NCI-H2081 treated with DMSO at 0.1 percent for 48 hours (cell line): ENCODE results near the gene INF2.
"Not testable (repeated sequence)": the region's sequence is repeated elsewhere in the genome, so short reads cannot be mapped to it uniquely, and the experiment has no call there.

Experiments
- DNase-seq: peaks from one replicate; lab custom pipeline; 2025; lab: John Stamatoyannopoulos, UW

The INF2 gene

DNA sequence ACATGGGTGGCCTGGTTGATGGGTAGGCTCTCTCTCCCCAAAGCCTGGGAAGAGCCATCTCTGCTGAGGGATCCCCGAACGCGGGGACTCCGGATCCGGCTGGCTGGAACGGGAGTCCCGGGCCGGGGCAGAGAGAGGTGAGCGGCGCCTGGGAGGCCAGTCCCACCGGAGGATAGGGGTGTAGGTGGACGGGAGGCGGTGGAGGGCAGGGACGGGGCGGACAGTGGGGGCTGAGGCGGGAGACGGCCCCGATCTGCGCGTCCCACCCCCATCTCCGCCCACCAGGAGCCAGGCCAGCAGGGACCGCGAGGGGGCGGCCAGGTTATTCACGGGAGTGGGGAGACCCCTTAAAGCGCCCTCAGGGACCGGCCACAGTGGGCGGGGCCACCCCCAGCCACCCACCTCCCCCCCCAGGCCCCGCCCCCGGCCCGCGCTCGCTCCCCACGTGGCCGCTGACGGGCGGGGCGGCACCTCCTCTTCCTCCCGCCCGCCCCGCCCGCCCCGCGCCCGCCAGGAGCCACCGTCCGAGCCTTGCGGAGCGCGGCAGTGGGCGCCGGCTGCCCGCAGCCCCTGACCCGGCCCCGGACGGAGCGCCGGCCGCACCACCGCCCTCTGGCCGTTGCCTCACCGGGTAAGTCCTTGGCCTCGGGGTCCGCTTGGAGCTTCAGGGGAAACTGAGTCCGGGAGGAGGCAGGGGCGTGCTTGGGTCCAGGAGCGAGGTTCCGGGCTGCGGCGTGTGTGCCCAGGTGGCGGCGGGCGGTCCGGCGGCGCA lies at the start of gene INF2:
Gene INF2 (plus strand): TSS at position 510 of the 772 bp plus-strand sequence. CDS start 11,748 bp downstream, outside the sequence.
- DNase-seq = no peak

- no peak for DNase-seq
These were observed 49.4 kb upstream of the INF2 start for GRCh38 chr14:104639885-104640548.

GRCh38 chr14:104640681-104641080 lies 48.7 kb upstream of the INF2 start:
- DNase-seq = no peak

- no peak for DNase-seq
These were observed 47.5 kb upstream of the INF2 start for GRCh38 chr14:104641753-104642539.

- no peak for DNase-seq
These were observed 46.9 kb upstream of the INF2 start for GRCh38 chr14:104642540-104642868.

DNA sequence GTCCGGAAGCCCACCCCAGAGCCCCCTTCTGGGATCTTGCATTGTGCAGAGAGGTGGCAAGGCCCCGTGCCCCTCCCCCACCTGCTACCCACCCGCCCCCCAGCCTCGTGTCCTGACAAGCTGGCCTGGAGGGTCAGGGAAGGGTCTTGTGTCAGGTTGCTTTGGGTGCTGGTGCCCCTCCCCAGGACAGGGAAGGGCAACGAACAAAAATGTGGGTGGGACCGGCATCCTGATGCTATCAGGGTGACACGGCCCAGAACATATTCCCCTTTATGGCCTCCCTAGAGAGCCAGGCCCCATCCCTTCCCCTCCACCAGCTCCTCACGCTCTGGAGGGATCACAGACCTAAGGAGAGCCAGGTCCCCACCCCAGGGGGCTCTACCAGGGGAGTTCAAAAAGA lies 46.1 kb upstream of the INF2 start:
- DNase-seq = no peak

GRCh38 chr14:104644091-104644635 lies 45.3 kb upstream of the INF2 start:
- DNase-seq = no peak

DNA sequence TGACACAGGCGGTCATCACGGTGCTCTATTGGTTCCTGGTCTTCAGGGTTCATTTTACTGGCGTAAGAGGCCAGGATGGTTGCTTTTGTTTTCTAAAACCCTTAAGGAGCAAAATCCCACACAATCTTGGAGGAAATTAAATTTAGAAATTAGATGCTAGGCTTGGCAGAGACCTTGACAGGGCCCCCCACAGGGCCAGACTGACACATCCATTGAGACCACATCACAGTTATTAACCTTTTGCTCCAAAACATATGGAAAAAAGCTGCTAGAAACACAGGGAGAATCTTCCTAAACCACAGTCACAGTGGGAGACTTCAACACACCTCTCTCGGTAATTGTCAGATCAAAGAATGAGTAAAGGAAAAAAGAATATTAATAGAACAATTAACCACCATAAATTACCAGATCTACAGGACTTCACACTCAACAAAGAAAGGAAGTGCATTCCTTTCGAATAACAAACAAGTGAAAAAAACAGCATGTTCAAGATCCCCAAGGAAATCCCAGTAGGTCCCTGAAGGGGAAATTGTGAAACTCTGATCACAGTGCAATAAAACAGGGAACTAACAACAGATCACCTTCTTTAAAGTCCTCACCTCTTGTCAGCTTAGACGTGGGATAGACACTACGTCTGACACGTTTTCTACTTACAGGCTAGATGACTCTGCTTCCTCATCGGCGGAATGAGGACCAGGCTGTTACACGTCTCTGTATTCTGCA lies 44.6 kb upstream of the INF2 start:
- no peak for DNase-seq

- DNase-seq = no peak
These were observed 41.9 kb upstream of the INF2 start for GRCh38 chr14:104647467-104648043.

DNA sequence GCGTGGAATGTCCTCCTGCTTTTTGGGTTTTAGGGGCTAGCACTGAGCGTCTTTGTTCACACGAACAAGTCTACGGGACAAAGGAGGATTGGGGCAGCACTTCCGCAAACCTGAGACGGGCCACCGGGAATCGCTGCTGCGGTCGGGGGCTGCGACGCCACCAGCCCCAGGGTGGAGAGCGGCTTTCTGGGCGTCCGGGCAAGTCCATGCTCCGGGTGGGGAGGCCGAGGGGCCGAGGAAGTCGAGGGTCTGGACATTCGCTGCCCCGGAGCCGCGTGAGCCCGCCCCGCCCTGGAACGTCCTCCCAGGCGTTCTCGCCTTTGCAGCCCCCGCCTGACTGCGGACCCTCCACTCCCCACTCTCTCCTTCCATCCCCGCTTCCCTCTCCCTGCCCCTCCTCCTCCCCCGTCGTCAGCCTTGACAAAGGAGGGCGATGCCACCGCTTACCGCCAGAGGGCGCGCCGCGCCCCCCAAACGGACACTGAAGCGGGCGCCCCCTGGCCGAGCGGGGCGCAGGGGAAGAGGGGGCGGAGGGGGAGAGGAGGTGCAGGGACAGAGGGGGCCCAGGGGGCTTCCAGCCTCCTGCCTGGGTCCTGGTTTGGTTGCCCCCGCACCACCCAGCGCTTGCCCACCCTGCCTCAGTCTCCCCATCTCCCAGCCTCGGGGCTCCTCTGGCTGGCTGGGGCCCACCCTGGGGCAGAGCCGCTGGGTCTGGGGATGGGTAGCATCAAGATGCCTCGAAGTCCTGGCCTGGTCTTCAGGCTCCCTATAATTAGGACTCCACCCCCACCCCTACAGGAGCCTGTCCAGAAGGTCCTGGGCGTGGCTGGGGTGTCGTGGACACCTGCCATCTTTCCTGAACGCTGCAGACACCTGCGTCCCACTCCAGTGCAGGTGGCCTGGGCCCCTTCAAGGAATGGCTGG lies 39.1 kb upstream of the INF2 start:
- DNase-seq = no peak

DNA sequence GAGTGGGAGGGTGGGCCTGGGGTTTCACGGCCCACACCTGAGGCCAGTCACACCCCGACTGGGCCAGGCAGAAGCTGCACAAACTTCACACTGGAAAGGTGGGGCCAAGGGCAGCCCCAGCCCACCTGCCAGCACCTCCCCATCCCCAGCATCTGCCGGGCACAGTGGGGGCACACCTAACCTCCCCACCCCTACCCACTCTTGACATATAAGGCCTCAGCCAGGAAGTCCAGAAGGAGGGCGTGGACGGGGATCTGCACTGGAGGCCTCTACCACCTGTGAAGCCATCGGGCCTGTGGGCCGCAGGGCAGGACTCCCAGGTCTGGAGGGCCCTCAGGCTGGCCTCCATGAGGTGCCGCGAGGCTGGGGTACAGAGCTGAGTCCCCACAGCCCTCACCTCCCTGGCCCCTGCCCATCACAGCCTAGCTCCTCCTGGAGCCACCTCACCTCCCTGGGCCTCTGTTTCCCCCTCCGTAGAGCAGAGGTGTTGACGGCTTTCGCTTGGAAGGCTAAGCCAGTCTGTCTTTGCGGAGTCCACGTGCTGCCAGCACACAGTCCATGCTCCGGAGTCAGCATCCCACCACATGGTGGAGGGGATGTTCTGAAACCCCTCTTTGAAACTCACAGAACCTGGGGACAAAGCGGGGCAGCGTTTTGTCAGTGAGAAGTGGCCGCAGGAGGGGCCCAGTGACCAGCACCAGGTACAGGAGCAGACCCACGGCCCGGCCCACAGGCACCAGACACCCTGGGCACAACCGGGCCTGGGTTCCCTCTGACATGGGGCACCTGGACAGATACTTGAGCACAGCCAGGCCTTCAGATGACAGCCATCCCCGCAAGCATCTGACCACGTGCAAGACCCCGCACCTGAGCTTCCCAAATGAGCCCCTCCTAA lies 38.2 kb upstream of the INF2 start:
- no peak for DNase-seq

DNA sequence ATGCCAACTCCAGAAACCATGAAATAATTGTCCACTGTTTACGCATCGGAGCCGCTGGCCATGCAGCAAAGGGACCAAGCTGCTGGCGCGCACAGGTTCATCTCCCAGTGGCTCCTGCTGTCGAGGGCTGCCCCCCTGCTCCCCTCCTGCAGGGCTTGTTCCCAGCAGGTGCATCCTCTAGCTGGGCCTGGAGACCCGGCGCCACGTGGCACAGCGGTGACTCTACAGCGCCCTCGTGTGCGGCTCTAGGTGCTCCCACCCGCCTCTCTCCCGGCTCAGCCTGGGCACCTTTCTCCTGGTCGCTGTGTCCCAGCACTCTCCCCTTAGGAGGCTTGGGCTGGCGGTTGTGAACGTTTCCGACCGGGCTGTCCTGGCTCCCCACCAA lies 37.5 kb upstream of the INF2 start:
- DNase-seq = no peak

- no peak for DNase-seq
These were observed 37.0 kb upstream of the INF2 start for GRCh38 chr14:104652386-104652785.

- DNase-seq = not testable (repeated sequence)
These were observed 36.1 kb upstream of the INF2 start for GRCh38 chr14:104653130-104653920.

- DNase-seq = no peak
These were observed 35.3 kb upstream of the INF2 start for GRCh38 chr14:104654119-104654518.

- no peak for DNase-seq
These were observed 34.1 kb upstream of the INF2 start for GRCh38 chr14:104655128-104655848.

- no peak for DNase-seq
These were observed 33.3 kb upstream of the INF2 start for GRCh38 chr14:104656014-104656714.
